CD8-positive, alpha-beta memory T cell (primary cell): ENCODE data around the gene ZNF804B. TPM values are rescaled to one million over a fixed set of nuclear protein-coding genes. Genes with fewer than 3 reads are reported as not detected.

Source experiments
- CTCF ChIA-PET: fragments of 350-600 bp; sonication (Branson Sonifier 250); formaldehyde crosslinking; loops from one replicate; lab custom pipeline; 2021; ENCODE audit warnings: antibody characterized with exemption; lab: Charles Lee
- POLR2A ChIA-PET: fragments of 350-600 bp; sonication (Branson Sonifier 250); formaldehyde crosslinking; loops from one replicate; lab custom pipeline; 2021; ENCODE audit warnings: antibody characterized with exemption; lab: Charles Lee
- DNase-seq, 5 donors: peaks; one replicate each; pipeline versions ENCODE4 v3.0.0 to v3.0.0-alpha.2; 2020 to 2022; ENCODE audit warnings: mixed read lengths in 1 of 5
- H3K27ac ChIP-seq: one replicate; pipeline ENCODE4 v1.7.0; 2013; ENCODE audit warnings: low read depth, mild to moderate bottlenecking, low read length, moderate library complexity
- H3K27me3 ChIP-seq: 2 replicates; pipeline ENCODE4 v1.7.0; 2013; ENCODE audit warnings: low read length, mild to moderate bottlenecking; ENCODE audit not compliant: insufficient read depth, poor library complexity, severe bottlenecking
- H3K36me3 ChIP-seq: 2 replicates; pipeline ENCODE4 v1.7.0; 2013; ENCODE audit warnings: mild to moderate bottlenecking, low read length, moderate library complexity; ENCODE audit not compliant: insufficient read depth
- H3K4me1 ChIP-seq: 2 replicates; pipeline ENCODE4 v1.7.0; 2013; ENCODE audit warnings: mild to moderate bottlenecking, low read length, moderate library complexity; ENCODE audit not compliant: insufficient read depth
- H3K4me3 ChIP-seq: 2 replicates; pipeline ENCODE4 v1.7.0; 2013; ENCODE audit warnings: mild to moderate bottlenecking, low read length
- H3K9me3 ChIP-seq: 2 replicates; pipeline ENCODE4 v1.7.0; 2013; ENCODE audit warnings: mild to moderate bottlenecking, low read length
- H3K27ac Mint-ChIP-seq, 8 donors: one replicate each; pipeline ENCODE4 v1.8.0; 2020 to 2021; ENCODE audit warnings: mixed read lengths in 8 of 8, mild to moderate bottlenecking in 6 of 8, inconsistent platforms in 3 of 8, moderate library complexity in 3 of 8
- H3K27me3 Mint-ChIP-seq, 2 donors: one replicate each; pipeline ENCODE4 v1.8.0; 2020 to 2021; ENCODE audit warnings: mixed read lengths in 2 of 2, mild to moderate bottlenecking in 1 of 2, moderate library complexity in 1 of 2
- H3K36me3 Mint-ChIP-seq, 3 donors: one replicate each; pipeline ENCODE4 v1.8.0; 2020 to 2021; ENCODE audit warnings: mixed read lengths in 3 of 3, inconsistent platforms in 1 of 3, mild to moderate bottlenecking in 1 of 3
- H3K4me1 Mint-ChIP-seq, 3 donors: one replicate each; pipeline ENCODE4 v1.8.0; 2020 to 2021; ENCODE audit warnings: mixed read lengths in 3 of 3, inconsistent platforms in 1 of 3, mild to moderate bottlenecking in 1 of 3
- H3K4me3 Mint-ChIP-seq, 7 donors: one replicate each; pipeline ENCODE4 v1.8.0; 2020 to 2021; ENCODE audit warnings: mixed read lengths in 7 of 7, mild to moderate bottlenecking in 6 of 7, moderate library complexity in 4 of 7, inconsistent platforms in 2 of 7
- H3K9me3 Mint-ChIP-seq, 5 donors: one replicate each; pipeline ENCODE4 v1.8.0; 2020 to 2022; ENCODE audit warnings: mixed read lengths in 5 of 5, mild to moderate bottlenecking in 3 of 5, moderate library complexity in 2 of 5, inconsistent platforms in 1 of 5
- polyA plus RNA-seq: library from polyadenylated mRNA; unstranded; fragments of 300-500 nt; fragmentation: Illumina TruSeq; gene quantifications from one replicate; pipeline ENCODE4 v1.2.3, GENCODE V29; 2021
- total RNA-seq, 2 experiments: library from RNA; stranded (reverse); gene quantifications; one replicate each; pipeline ENCODE4 v1.2.3, GENCODE V29; 2021

ZNF804B gene
- total and polyA plus RNA-seq, 3 experiments from 2014 or later, result not detected

GRCh38 chr7:88888684-88889083 lies 129.2 kb downstream of the ZNF804B start:
- Mint-ChIP-seq H3K27me3 (no peaks in the 10 kb centered on the region), H3K36me3 (no peaks in the 10 kb centered on the region), H3K9me3 (peaks cover 0 to 9% (median 4%) of the 10 kb centered on the region in 5 donors), H3K27ac (no peak overlapping the region), H3K4me1 (no peaks in the 10 kb centered on the region), H3K4me3 (no peak overlapping the region)
- no peak for DNase-seq
- Histone ChIP-seq H3K27ac (no peak overlapping the region), H3K4me1 (no peaks in the 10 kb centered on the region), H3K9me3 (no peaks in the 10 kb centered on the region), H3K27me3 (no peaks in the 10 kb centered on the region), H3K4me3 (no peak overlapping the region), H3K36me3 (no peaks in the 10 kb centered on the region)
- ChIA-PET CTCF (no interaction called here), POLR2A (no interaction called here)

- H3K4me3 ChIP-seq, result no peak overlapping the region
- no peaks in the 10 kb centered on the region for H3K27me3 Mint-ChIP-seq
- ChIA-PET CTCF (no interaction called here), POLR2A (no interaction called here)
- no peaks in the 10 kb centered on the region for H3K4me1 ChIP-seq
- H3K36me3 ChIP-seq, result no peaks in the 10 kb centered on the region
- no peaks in the 10 kb centered on the region for H3K9me3 ChIP-seq
- H3K27ac Mint-ChIP-seq, result no peak overlapping the region
- no peaks in the 10 kb centered on the region for H3K36me3 Mint-ChIP-seq
- H3K27me3 ChIP-seq, result no peaks in the 10 kb centered on the region
- H3K4me1 Mint-ChIP-seq, result no peaks in the 10 kb centered on the region
- H3K9me3 Mint-ChIP-seq, result peaks cover 0 to 13% (median 3%) of the 10 kb centered on the region in 5 donors
- H3K4me3 Mint-ChIP-seq, result no peak overlapping the region
- no peak for DNase-seq
- no peak overlapping the region for H3K27ac ChIP-seq
Measured at GRCh38 chr7:88910516-88910915, 151.0 kb downstream of the ZNF804B start.

- H3K4me1 ChIP-seq, result no peaks in the 10 kb centered on the region
- ChIA-PET CTCF (no interaction called here), POLR2A (no interaction called here)
- Mint-ChIP-seq H3K9me3 (peaks cover 0 to 13% (median 0%) of the 10 kb centered on the region in 5 donors), H3K4me1 (no peaks in the 10 kb centered on the region), H3K27ac (no peak overlapping the region), H3K4me3 (no peak overlapping the region), H3K36me3 (no peaks in the 10 kb centered on the region), H3K27me3 (no peaks in the 10 kb centered on the region)
- no peaks in the 10 kb centered on the region for H3K27me3 ChIP-seq
- DNase-seq, result no peak
- H3K9me3 ChIP-seq, result no peaks in the 10 kb centered on the region
- no peak overlapping the region for H3K4me3 ChIP-seq
- H3K36me3 ChIP-seq, result no peaks in the 10 kb centered on the region
- no peak overlapping the region for H3K27ac ChIP-seq
Measured at GRCh38 chr7:88912852-88913251, 153.4 kb downstream of the ZNF804B start.

- Mint-ChIP-seq H3K27me3 (no peaks in the 10 kb centered on the region), H3K27ac (no peak overlapping the region), H3K4me1 (no peaks in the 10 kb centered on the region), H3K36me3 (no peaks in the 10 kb centered on the region), H3K4me3 (no peak overlapping the region), H3K9me3 (peaks cover 0 to 4% (median 0%) of the 10 kb centered on the region in 5 donors)
- Histone ChIP-seq H3K27me3 (no peaks in the 10 kb centered on the region), H3K27ac (no peak overlapping the region), H3K4me1 (no peaks in the 10 kb centered on the region), H3K36me3 (no peaks in the 10 kb centered on the region), H3K9me3 (no peaks in the 10 kb centered on the region), H3K4me3 (no peak overlapping the region)
- no peak for DNase-seq
- CTCF ChIA-PET, result no interaction called here
- POLR2A ChIA-PET, result no interaction called here
Measured at GRCh38 chr7:88915615-88916014, 156.1 kb downstream of the ZNF804B start.

GRCh38 chr7:88919478-88920131 lies 160.1 kb downstream of the ZNF804B start:
- ChIA-PET POLR2A (no interaction called here), CTCF (no interaction called here)
- Mint-ChIP-seq H3K4me3 (no peak overlapping the region), H3K27ac (no peak overlapping the region), H3K27me3 (no peaks in the 10 kb centered on the region), H3K36me3 (no peaks in the 10 kb centered on the region), H3K4me1 (no peaks in the 10 kb centered on the region), H3K9me3 (peaks cover 0 to 2% (median 0%) of the 10 kb centered on the region in 5 donors)
- Histone ChIP-seq H3K36me3 (no peaks in the 10 kb centered on the region), H3K27me3 (no peaks in the 10 kb centered on the region), H3K27ac (no peak overlapping the region), H3K4me1 (no peaks in the 10 kb centered on the region), H3K4me3 (no peak overlapping the region), H3K9me3 (no peaks in the 10 kb centered on the region)
- DNase-seq, result no peak

GRCh38 chr7:88922944-88923343 lies 163.4 kb downstream of the ZNF804B start:
- H3K36me3 Mint-ChIP-seq, result no peaks in the 10 kb centered on the region
- no peaks in the 10 kb centered on the region for H3K4me1 Mint-ChIP-seq
- H3K9me3 Mint-ChIP-seq, result peaks cover 0 to 5% (median 0%) of the 10 kb centered on the region in 5 donors
- H3K4me1 ChIP-seq, result no peaks in the 10 kb centered on the region
- no peaks in the 10 kb centered on the region for H3K27me3 ChIP-seq
- H3K27ac Mint-ChIP-seq, result no peak overlapping the region
- H3K27me3 Mint-ChIP-seq, result no peaks in the 10 kb centered on the region
- H3K9me3 ChIP-seq, result no peaks in the 10 kb centered on the region
- H3K4me3 ChIP-seq, result no peak overlapping the region
- ChIA-PET CTCF (no interaction called here), POLR2A (no interaction called here)
- DNase-seq, result no peak
- H3K36me3 ChIP-seq, result no peaks in the 10 kb centered on the region
- H3K27ac ChIP-seq, result no peak overlapping the region
- no peak overlapping the region for H3K4me3 Mint-ChIP-seq

GRCh38 chr7:88928276-88928675 lies 168.8 kb downstream of the ZNF804B start:
- DNase-seq, result no peak
- Histone ChIP-seq H3K36me3 (no peaks in the 10 kb centered on the region), H3K4me1 (no peaks in the 10 kb centered on the region), H3K27me3 (no peaks in the 10 kb centered on the region), H3K4me3 (no peak overlapping the region), H3K27ac (no peak overlapping the region), H3K9me3 (no peaks in the 10 kb centered on the region)
- ChIA-PET CTCF (no interaction called here), POLR2A (no interaction called here)
- Mint-ChIP-seq H3K27me3 (no peaks in the 10 kb centered on the region), H3K4me1 (no peaks in the 10 kb centered on the region), H3K9me3 (peaks cover 0 to 8% (median 0%) of the 10 kb centered on the region in 5 donors), H3K27ac (no peak overlapping the region), H3K4me3 (no peak overlapping the region), H3K36me3 (no peaks in the 10 kb centered on the region)

GRCh38 chr7:88929719-88930118 lies 170.2 kb downstream of the ZNF804B start:
- Mint-ChIP-seq H3K36me3 (no peaks in the 10 kb centered on the region), H3K27me3 (no peaks in the 10 kb centered on the region), H3K4me3 (no peak overlapping the region), H3K27ac (no peak overlapping the region), H3K4me1 (no peaks in the 10 kb centered on the region), H3K9me3 (peaks cover 0 to 8% (median 0%) of the 10 kb centered on the region in 5 donors)
- no peaks in the 10 kb centered on the region for H3K27me3 ChIP-seq
- no peaks in the 10 kb centered on the region for H3K9me3 ChIP-seq
- CTCF ChIA-PET, result no interaction called here
- H3K36me3 ChIP-seq, result no peaks in the 10 kb centered on the region
- POLR2A ChIA-PET, result no interaction called here
- no peak overlapping the region for H3K27ac ChIP-seq
- no peak overlapping the region for H3K4me3 ChIP-seq
- H3K4me1 ChIP-seq, result no peaks in the 10 kb centered on the region
- DNase-seq, result no peak
